ENCODE results near the gene ZNF524. TPM values are rescaled to one million over a fixed set of nuclear protein-coding genes. Genes with fewer than 3 reads are reported as not detected.

Gene ZNF524
- polyA plus RNA-seq, 2 donors: 24.6 to 30.5 TPM

GRCh38 chr19:55598719-55599467, 1.2 kb upstream of the ZNF524 start:
- no peaks in the 10 kb centered on the region for H3K9me3 ChIP-seq (ENCODE audit: control insufficient read depth in 2 of 2, insufficient read depth in 1 of 2, low read depth in 1 of 2, low read length in 1 of 2)
- H3K4me3 ChIP-seq (ENCODE audit: low read depth in 1 of 2, low read length in 2 of 2): peak overlapping the region; percentile 57 to 78
- H3K27ac ChIP-seq (ENCODE audit: low read depth in 2 of 2, low read length in 1 of 2): peak overlapping the region; percentile 86 to 100
- WGBS, 2 donors: 6 to 7% methylated on average over 23 to 26 of the region's 26 CpGs
- H3K4me1 ChIP-seq (ENCODE audit: control insufficient read depth in 2 of 2, insufficient read depth in 2 of 2, low read length in 1 of 2): peaks cover 0 to 2% of the 10 kb centered on the region in 2 donors
- peaks cover 0 to 21% of the 10 kb centered on the region in 2 donors for H3K36me3 ChIP-seq (ENCODE audit: control insufficient read depth in 2 of 2, insufficient read depth in 2 of 2, low read length in 1 of 2)
- no peaks in the 10 kb centered on the region for H3K27me3 ChIP-seq (ENCODE audit: control insufficient read depth in 1 of 2, insufficient read depth in 2 of 2, low read length in 2 of 2)

- 0 to 1% methylated on average over 19 to 23 of the region's 23 CpGs for WGBS, 2 donors
- Histone ChIP-seq H3K36me3 (ENCODE audit: control insufficient read depth in 2 of 2, insufficient read depth in 2 of 2, low read length in 1 of 2) (peaks cover 0 to 21% of the 10 kb centered on the region in 2 donors), H3K4me1 (ENCODE audit: control insufficient read depth in 2 of 2, insufficient read depth in 2 of 2, low read length in 1 of 2) (peaks cover 0 to 3% of the 10 kb centered on the region in 2 donors), H3K9me3 (ENCODE audit: control insufficient read depth in 2 of 2, insufficient read depth in 1 of 2, low read depth in 1 of 2, low read length in 1 of 2) (no peaks in the 10 kb centered on the region), H3K4me3 (ENCODE audit: low read depth in 1 of 2, low read length in 2 of 2) (peak within 1 kb of the TSS; percentile 57 to 78), H3K27me3 (ENCODE audit: control insufficient read depth in 1 of 2, insufficient read depth in 2 of 2, low read length in 2 of 2) (no peaks in the 10 kb centered on the region), H3K27ac (ENCODE audit: low read depth in 2 of 2, low read length in 1 of 2) (peak within 1 kb of the TSS; percentile 86 to 100)
Measured at GRCh38 chr19:55599468-55599841, 633 bp upstream of the ZNF524 start, which contains the start of gene FIZ1. TSS of gene FIZ1 (minus strand) at chr19:55599517. CDS start at chr19:55597865, 1,652 bp downstream.

DNA sequence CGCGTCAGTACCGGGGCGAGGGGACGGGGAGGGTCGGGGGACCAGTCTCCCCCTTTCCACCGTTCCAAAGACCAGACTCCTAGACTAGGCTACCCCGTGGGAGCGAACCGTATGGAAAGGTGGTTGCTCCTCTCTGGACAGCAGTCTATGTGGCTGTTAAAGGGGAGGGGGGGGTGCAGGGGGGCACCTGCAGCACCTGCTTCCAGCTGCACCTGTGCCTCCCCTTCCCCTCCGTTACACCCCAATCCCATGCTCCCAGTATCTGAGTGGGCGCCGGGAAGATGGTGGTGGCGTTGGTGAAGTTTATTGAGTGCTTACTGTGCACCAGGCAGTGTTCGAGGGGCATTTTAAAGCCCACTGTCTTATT, 557 bp downstream of the ZNF524 start:
- Histone ChIP-seq H3K9me3 (ENCODE audit: control insufficient read depth in 2 of 2, insufficient read depth in 1 of 2, low read depth in 1 of 2, low read length in 1 of 2) (no peaks in the 10 kb centered on the region), H3K27ac (ENCODE audit: low read depth in 2 of 2, low read length in 1 of 2) (peak overlapping the region; percentile 86 to 100), H3K4me1 (ENCODE audit: control insufficient read depth in 2 of 2, insufficient read depth in 2 of 2, low read length in 1 of 2) (peaks cover 0 to 7% of the 10 kb centered on the region in 2 donors)

DNA sequence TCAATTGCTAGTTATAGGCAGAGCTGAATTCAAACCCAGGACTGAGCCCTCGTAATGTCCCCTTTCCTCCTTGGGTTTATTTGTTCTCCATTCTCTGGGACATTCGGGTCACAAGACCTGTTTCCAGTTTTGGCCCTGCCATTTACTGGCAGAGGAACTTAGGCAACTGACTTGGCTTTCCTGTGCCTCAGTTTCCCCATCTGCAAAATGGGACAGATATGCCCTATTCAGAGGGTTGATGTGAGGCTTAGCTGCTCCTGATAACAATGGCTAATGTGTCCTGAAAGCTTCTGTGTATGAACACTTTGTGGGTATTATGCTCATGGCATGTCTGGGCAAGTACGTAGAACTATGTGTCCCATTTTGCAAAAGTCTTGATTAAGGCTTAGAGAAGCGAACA, 996 bp downstream of the ZNF524 start:
- Histone ChIP-seq H3K9me3 (ENCODE audit: control insufficient read depth in 2 of 2, insufficient read depth in 1 of 2, low read depth in 1 of 2, low read length in 1 of 2) (no peaks in the 10 kb centered on the region), H3K4me1 (ENCODE audit: control insufficient read depth in 2 of 2, insufficient read depth in 2 of 2, low read length in 1 of 2) (peaks cover 0 to 7% of the 10 kb centered on the region in 2 donors), H3K36me3 (ENCODE audit: control insufficient read depth in 2 of 2, insufficient read depth in 2 of 2, low read length in 1 of 2) (peaks cover 0 to 17% of the 10 kb centered on the region in 2 donors), H3K27ac (ENCODE audit: low read depth in 2 of 2, low read length in 1 of 2) (peak overlapping the region; percentile 86 to 100), H3K27me3 (ENCODE audit: control insufficient read depth in 1 of 2, insufficient read depth in 2 of 2, low read length in 2 of 2) (no peaks in the 10 kb centered on the region), H3K4me3 (ENCODE audit: low read depth in 1 of 2, low read length in 2 of 2) (peak overlapping the region; percentile 57 to 78)
- WGBS, 2 donors: 49 to 54% methylated on average over 4 of the region's 4 CpGs

More for the DNA sequence above, 557 bp downstream of the ZNF524 start:
- Histone ChIP-seq H3K36me3 (ENCODE audit: control insufficient read depth in 2 of 2, insufficient read depth in 2 of 2, low read length in 1 of 2) (peaks cover 0 to 18% of the 10 kb centered on the region in 2 donors), H3K27me3 (ENCODE audit: control insufficient read depth in 1 of 2, insufficient read depth in 2 of 2, low read length in 2 of 2) (no peaks in the 10 kb centered on the region), H3K4me3 (ENCODE audit: low read depth in 1 of 2, low read length in 2 of 2) (peak overlapping the region; percentile 57 to 78)
- 2 to 4% methylated on average over 15 of the region's 15 CpGs for WGBS, 2 donors

GRCh38 chr19:55602104-55603001, 2.3 kb downstream of the ZNF524 start:
- 92 to 94% methylated on average over 53 to 60 of the region's 60 CpGs for WGBS, 2 donors
- Histone ChIP-seq H3K9me3 (ENCODE audit: control insufficient read depth in 2 of 2, insufficient read depth in 1 of 2, low read depth in 1 of 2, low read length in 1 of 2) (no peaks in the 10 kb centered on the region), H3K27ac (ENCODE audit: low read depth in 2 of 2, low read length in 1 of 2) (no peak overlapping the region), H3K4me1 (ENCODE audit: control insufficient read depth in 2 of 2, insufficient read depth in 2 of 2, low read length in 1 of 2) (peaks cover 0 to 9% of the 10 kb centered on the region in 2 donors), H3K36me3 (ENCODE audit: control insufficient read depth in 2 of 2, insufficient read depth in 2 of 2, low read length in 1 of 2) (peaks cover 0 to 12% of the 10 kb centered on the region in 2 donors), H3K4me3 (ENCODE audit: low read depth in 1 of 2, low read length in 2 of 2) (no peak overlapping the region), H3K27me3 (ENCODE audit: control insufficient read depth in 1 of 2, insufficient read depth in 2 of 2, low read length in 2 of 2) (no peaks in the 10 kb centered on the region)

- Histone ChIP-seq H3K36me3 (ENCODE audit: control insufficient read depth in 2 of 2, insufficient read depth in 2 of 2, low read length in 1 of 2) (peaks cover 0 to 10% of the 10 kb centered on the region in 2 donors), H3K4me1 (ENCODE audit: control insufficient read depth in 2 of 2, insufficient read depth in 2 of 2, low read length in 1 of 2) (peaks cover 0 to 9% of the 10 kb centered on the region in 2 donors), H3K4me3 (ENCODE audit: low read depth in 1 of 2, low read length in 2 of 2) (no peak overlapping the region), H3K9me3 (ENCODE audit: control insufficient read depth in 2 of 2, insufficient read depth in 1 of 2, low read depth in 1 of 2, low read length in 1 of 2) (no peaks in the 10 kb centered on the region), H3K27me3 (ENCODE audit: control insufficient read depth in 1 of 2, insufficient read depth in 2 of 2, low read length in 2 of 2) (no peaks in the 10 kb centered on the region), H3K27ac (ENCODE audit: low read depth in 2 of 2, low read length in 1 of 2) (no peak overlapping the region)
- 89 to 90% methylated on average over 21 of the region's 21 CpGs for WGBS, 2 donors
Measured at GRCh38 chr19:55603115-55603514, 3.0 kb downstream of the ZNF524 start.

GRCh38 chr19:55603581-55604292, 3.6 kb downstream of the ZNF524 start:
- Histone ChIP-seq H3K27ac (ENCODE audit: low read depth in 2 of 2, low read length in 1 of 2) (no peak overlapping the region), H3K4me1 (ENCODE audit: control insufficient read depth in 2 of 2, insufficient read depth in 2 of 2, low read length in 1 of 2) (peaks cover 0 to 9% of the 10 kb centered on the region in 2 donors), H3K9me3 (ENCODE audit: control insufficient read depth in 2 of 2, insufficient read depth in 1 of 2, low read depth in 1 of 2, low read length in 1 of 2) (no peaks in the 10 kb centered on the region), H3K27me3 (ENCODE audit: control insufficient read depth in 1 of 2, insufficient read depth in 2 of 2, low read length in 2 of 2) (no peaks in the 10 kb centered on the region), H3K36me3 (ENCODE audit: control insufficient read depth in 2 of 2, insufficient read depth in 2 of 2, low read length in 1 of 2) (peaks cover 0 to 10% of the 10 kb centered on the region in 2 donors), H3K4me3 (ENCODE audit: low read depth in 1 of 2, low read length in 2 of 2) (no peak overlapping the region)
- 72 to 78% methylated on average over 22 of the region's 22 CpGs for WGBS, 2 donors

- 0% methylated on average over 35 to 43 of the region's 43 CpGs for WGBS, 2 donors
- no peaks in the 10 kb centered on the region for H3K27me3 ChIP-seq (ENCODE audit: control insufficient read depth in 1 of 2, insufficient read depth in 2 of 2, low read length in 2 of 2)
- peaks cover 0 to 9% of the 10 kb centered on the region in 2 donors for H3K4me1 ChIP-seq (ENCODE audit: control insufficient read depth in 2 of 2, insufficient read depth in 2 of 2, low read length in 1 of 2)
- H3K27ac ChIP-seq (ENCODE audit: low read depth in 2 of 2, low read length in 1 of 2): peak overlapping the region; percentile 90 to 96
- H3K36me3 ChIP-seq (ENCODE audit: control insufficient read depth in 2 of 2, insufficient read depth in 2 of 2, low read length in 1 of 2): peaks cover 0 to 10% of the 10 kb centered on the region in 2 donors
- peak overlapping the region; percentile 69 to 75 for H3K4me3 ChIP-seq (ENCODE audit: low read depth in 1 of 2, low read length in 2 of 2)
- no peaks in the 10 kb centered on the region for H3K9me3 ChIP-seq (ENCODE audit: control insufficient read depth in 2 of 2, insufficient read depth in 1 of 2, low read depth in 1 of 2, low read length in 1 of 2)
Measured at GRCh38 chr19:55605207-55605636, 5.1 kb downstream of the ZNF524 start.

All from esophagus (tissue), 2 donors.